Measurements from ENCODE around the gene TMIGD1.
"Not testable (repeated sequence)": the region's sequence is repeated elsewhere in the genome, so short reads cannot be mapped to it uniquely, and the experiment has no call there.

The TMIGD1 gene

DNA sequence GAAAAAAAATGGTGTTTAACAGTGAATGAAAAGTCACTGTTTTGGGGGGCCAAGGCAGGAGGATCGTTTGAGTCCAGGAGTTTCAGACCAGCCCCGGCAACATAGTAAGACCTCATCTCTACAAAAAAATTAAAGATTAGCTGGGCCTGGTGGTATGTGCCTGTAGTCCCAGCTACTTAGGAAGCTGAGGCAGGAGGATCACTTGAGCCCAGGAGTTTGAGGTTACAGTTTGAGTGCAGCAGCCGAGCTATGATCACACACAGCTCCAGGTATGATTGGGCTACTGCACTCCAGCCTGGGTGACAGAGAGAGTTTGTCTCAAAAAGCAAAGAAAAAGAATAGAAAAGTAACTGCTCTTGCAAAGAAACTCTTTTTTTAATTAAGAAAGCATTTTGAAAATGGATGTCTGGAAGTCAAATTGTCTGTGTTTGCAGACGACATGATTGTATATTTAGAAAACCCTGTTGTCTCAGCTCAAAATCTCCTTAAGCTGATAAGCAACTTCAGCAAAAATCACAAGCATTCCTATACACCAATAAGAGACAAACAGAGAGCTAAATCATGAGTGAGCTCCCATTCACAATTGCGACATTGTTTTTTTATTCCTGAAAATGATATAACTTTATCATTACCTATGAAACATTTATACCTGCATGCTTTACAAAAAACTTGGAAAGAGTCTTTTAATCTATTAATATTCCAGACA lies 24.4 kb upstream of the TMIGD1 start:
- DNase-seq = no peak

DNA sequence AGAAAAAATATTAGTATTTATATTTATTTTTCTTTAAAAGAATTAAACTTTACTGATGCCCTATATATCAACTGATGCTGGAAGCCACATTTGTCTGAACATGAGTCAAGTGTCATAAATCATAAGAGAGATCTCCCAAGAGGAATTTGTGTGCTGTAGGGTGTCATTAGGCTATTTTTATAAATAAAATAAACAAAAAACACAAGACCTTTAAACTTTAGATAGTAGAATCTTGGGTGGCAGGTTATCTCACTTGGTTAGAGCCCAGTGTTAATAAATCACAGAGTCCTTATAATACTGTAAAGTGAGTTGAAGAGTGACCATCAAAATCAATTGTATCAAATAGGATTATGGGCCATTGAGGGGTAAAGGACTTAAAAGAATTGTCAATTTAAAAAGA lies 23.6 kb upstream of the TMIGD1 start:
- DNase-seq = no peak

GRCh38 chr17:30354701-30355100 lies 20.8 kb upstream of the TMIGD1 start:
- DNase-seq = no peak

DNA sequence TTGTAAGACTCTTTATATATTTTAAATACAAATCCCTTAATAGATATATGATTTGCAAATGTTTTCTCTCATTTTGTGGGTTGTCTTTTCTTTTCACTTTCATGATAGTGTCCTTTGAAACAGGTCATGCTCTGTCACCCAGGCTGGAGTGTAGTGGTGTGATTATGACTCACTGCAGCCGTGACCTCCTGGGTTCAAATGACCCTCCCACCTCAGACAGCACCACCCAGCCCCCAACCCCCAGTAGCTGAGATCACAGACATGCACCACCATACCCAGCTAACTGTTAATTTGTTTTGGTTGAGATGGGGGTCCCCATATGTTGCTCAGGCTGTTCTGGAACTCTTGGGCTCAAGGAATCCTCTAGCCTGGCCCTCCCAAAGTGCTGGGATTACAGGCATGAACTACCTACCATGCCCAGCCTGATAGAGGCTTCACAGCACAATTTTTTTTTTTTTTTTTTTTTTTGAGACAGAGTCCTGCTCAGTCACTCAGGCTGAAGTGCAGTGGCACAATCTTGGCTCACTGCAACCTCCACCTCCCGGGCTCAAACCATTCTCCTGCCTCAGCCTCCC lies 18.5 kb upstream of the TMIGD1 start:
- DNase-seq = no peak

DNA sequence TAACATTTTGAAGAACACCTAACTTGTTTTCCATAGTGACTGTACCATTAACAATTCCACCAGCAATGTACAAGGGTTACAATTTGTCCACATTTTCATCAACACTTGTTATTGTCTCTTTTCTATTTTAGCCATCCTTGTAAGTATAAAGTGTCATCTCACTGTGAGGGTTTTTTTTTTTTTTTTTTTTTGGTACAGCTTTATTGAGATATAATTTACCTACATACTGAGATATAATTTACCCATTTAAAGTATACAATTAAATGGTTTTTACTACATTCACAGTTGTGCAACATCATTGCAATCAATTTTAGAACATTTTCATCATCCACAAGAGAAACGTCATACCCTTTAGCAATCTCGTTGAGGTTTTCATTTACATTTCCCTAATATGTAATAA lies 17.9 kb upstream of the TMIGD1 start:
- DNase-seq = no peak

GRCh38 chr17:30351263-30351662 lies 17.4 kb upstream of the TMIGD1 start:
- not testable (repeated sequence) for DNase-seq

GRCh38 chr17:30349252-30349651 lies 15.4 kb upstream of the TMIGD1 start:
- DNase-seq = no peak

DNA sequence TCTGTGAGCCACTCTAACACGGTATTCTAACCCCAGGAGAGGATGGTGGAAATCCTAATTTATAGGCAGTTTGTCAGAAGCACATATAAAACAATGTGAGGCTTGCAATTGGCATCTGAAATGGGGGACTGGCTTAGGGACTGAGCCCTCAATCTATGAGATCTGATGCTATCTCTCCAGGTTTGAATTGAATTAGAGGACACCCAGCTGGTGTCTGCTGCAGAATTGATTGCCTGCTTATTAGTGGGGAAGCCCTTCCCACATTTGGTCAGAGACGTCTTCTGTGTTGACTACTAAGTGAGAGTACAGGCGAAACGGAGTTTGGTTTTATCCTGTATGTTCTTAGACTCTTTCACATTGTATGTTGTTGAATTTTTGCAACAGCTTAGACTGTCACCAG lies 13.6 kb upstream of the TMIGD1 start:
- no peak for DNase-seq

- DNase-seq = no peak
Observed at GRCh38 chr17:30346221-30346795, 12.5 kb upstream of the TMIGD1 start.

- DNase-seq = no peak
Observed at GRCh38 chr17:30345527-30346075, 11.7 kb upstream of the TMIGD1 start.

DNA sequence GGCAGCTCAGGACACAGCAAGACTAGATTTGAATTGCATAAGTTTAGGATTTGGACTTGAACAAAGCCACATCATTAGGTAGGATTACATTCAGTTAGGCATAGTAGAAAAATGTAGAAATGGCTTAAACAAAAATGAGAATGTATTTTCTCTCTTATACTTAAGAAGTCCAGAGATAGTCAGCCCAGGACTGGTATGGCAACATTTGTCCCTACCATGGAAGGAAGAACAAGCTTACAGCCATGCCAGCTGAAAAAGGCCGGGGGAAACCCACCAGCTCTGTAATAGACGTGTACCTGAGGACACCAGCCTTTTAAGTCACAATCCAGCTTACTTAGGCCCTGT lies 11.2 kb upstream of the TMIGD1 start:
- no peak for DNase-seq

- DNase-seq = no peak
Observed at GRCh38 chr17:30344283-30345088, 10.6 kb upstream of the TMIGD1 start.

DNA sequence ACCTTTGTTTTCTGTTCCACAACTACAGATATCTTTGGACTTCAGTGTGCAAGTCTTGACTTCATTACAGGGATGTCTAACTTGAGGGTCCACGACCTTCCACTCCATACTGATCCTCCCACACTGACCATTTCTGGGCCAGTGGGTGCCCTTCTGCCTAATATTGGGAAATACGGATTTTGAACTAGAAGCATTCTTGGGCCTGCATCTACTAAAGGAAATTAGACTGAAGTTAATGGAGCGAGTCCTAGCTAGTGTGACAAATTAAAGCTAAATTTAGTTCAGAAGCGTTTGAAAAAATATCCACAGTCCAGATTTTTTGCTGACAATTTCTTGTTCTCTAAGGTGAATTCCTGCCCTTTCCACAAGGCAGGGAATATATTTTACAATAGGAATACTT lies 9.9 kb upstream of the TMIGD1 start:
- DNase-seq = no peak

GRCh38 chr17:30343244-30343643 lies 9.4 kb upstream of the TMIGD1 start:
- not testable (repeated sequence) for DNase-seq

DNA sequence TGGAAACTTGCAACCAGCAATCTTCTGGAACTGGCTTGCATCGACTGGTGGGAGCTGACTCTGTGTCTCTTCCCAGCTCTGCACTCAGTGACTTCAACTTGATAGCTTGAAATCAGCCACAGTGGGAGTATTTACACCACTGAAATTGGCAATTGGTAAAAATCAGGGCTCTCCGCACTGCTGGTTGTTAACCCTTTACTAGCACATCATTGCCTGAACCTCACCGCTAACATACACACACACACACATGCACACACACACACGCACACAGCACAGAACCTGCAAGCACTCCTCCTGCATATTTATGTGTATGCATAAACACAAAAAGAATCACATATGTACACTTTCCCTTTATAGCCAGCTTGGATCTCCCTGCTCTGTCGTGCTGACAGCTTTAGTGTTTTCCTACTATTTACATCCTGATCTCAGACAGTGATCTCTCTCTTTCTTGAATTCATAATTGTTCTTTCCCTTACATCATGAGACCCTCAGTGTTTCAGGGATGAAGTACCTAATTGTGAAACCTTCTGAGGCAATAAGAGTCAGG lies 7.9 kb upstream of the TMIGD1 start:
- no peak for DNase-seq

- DNase-seq = no peak
Observed at GRCh38 chr17:30340801-30341356, 7.0 kb upstream of the TMIGD1 start.

DNA sequence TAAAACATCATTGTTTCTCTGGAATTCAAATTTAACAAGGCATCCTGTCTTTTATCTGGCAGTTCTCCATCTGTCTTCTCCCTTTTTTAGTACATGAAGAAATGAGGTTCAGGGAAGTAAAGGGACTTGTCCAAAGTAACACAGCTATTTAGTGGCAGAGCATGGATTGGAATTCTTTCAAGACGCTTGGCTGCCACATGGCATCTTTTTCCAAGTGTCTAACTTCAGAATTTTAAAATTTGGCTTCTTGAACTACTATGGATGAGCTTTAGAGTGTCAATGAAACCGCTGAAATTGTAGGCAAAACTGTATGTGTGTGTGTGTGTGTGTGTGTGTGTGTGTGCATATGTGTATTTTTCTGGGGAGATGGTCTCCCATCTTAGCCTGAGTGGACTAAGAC lies 5.2 kb upstream of the TMIGD1 start:
- no peak for DNase-seq

- DNase-seq = no peak
Observed at GRCh38 chr17:30337393-30337999, 3.6 kb upstream of the TMIGD1 start.

DNA sequence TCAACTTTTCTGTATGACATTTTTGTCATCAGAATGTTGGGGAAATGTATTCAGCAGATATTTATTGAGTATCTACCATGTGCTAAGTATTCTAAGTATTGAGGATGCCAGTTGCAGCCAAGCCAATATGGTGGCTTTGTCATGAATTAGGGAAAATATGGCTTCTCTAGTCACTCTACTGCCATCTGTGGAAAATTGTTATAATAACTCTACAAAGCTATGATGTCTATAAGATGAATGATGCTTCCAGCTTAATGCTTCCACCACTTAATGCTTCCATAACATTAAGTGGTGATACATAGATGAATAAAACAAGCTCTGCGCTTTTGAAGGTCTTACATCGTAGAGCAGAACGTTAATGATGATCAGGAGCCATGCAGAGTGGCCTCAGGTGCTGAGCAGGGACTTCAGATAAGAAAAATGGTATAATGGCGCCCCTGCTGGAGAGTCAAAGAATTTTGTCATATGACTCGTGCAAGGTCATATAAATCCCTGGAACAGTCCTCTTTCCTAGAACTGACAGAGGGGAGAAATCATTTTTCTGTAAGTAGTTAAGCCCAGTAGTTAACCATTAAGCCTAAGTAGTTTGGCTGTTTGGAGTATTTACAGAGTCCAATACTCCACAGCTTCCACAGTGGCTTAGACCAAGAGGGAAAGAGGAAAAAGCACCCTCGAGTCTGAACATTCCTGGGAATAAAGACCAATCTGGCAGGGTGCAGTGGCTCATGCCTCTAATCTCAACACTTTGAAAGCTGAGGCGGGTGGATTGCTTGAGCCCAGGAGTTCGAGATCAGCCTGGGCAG lies 2.7 kb upstream of the TMIGD1 start:
- DNase-seq = peak in 2 of 4 experiments; percentile 16 to 25

- DNase-seq = no peak
Observed at GRCh38 chr17:30334421-30334820, 564 bp upstream of the TMIGD1 start.

- peak in 1 of 4 experiments; percentile 12 for DNase-seq
Observed at GRCh38 chr17:30332057-30332542, 1.8 kb downstream of the TMIGD1 start.

Data from activated naive CD4-positive, alpha-beta T cell (primary cell).